ENCODE measurements around the gene CD74. TPM values are rescaled to one million over a fixed set of nuclear protein-coding genes. Genes with fewer than 3 reads are reported as not detected.

Gene CD74
- polyA plus RNA-seq, 2 of the 4 experiments (the other 2 are of a cell fraction) = not detected

DNA sequence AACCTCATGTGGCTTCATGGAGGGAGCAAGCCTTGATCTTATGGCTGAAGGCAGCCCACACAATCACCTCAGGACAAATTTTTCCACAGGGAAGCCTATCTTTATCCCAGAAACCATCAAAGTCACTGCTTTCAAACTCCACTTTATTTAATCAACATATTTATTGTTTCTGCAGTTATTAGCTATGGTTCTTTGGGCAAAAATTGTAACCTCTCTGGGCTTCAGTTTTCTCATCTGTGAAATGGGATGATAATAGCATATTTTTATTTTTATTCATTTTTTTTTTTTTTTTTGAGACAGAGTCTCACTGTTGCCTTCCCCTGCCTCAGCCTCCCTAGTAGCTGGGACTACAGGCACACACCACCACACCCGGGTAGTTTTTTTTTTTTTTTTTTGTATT is 38.9 kb upstream of the CD74 start:
- FAIRE-seq (no peak), DNase-seq (ENCODE audit: low read depth in 1 of 2, low spot score in 1 of 2) (no peak), ATAC-seq (no peak)
- H3K27ac ChIP-seq = no peak overlapping the region
- H3K4me2 ChIP-seq = no peak overlapping the region
- no peak for TF ChIP-seq E2F6 (IDR thresholded peaks at IDR 0.05; ENCODE audit: borderline replicate concordance, low read depth)
- no peak for TF ChIP-seq ZFP36 (IDR thresholded peaks at IDR 0.05; ENCODE audit: borderline replicate concordance, partially characterized antibody)
- no peak for TF ChIP-seq RARB (CRISPR knock-in tag; IDR thresholded peaks at IDR 0.05)
- TF ChIP-seq HDAC2 (IDR thresholded peaks at IDR 0.05) = no peak
- TF ChIP-seq HES2 (IDR thresholded peaks at IDR 0.05) = no peak
- TF ChIP-seq TP53 (CRISPR knock-in tag; IDR thresholded peaks at IDR 0.05) = no peak
- TF ChIP-seq HOXA7 (CRISPR knock-in tag; IDR thresholded peaks at IDR 0.05) = no peak
- TF ChIP-seq NR3C1 (IDR thresholded peaks at IDR 0.05) = no peak
- no peak for TF ChIP-seq JUN (IDR thresholded peaks at IDR 0.05)
- TF ChIP-seq CEBPB (IDR thresholded peaks at IDR 0.05) = no peak
- TF ChIP-seq PHF8 (IDR thresholded peaks at IDR 0.05; ENCODE audit: borderline replicate concordance, low read depth) = no peak
- no peak for TF ChIP-seq ATOH8 (CRISPR knock-in tag; IDR thresholded peaks at IDR 0.05; ENCODE audit: low read depth)
- TF ChIP-seq SMC3 (IDR thresholded peaks at IDR 0.05) = no peak
- TF ChIP-seq, protein P1, sequence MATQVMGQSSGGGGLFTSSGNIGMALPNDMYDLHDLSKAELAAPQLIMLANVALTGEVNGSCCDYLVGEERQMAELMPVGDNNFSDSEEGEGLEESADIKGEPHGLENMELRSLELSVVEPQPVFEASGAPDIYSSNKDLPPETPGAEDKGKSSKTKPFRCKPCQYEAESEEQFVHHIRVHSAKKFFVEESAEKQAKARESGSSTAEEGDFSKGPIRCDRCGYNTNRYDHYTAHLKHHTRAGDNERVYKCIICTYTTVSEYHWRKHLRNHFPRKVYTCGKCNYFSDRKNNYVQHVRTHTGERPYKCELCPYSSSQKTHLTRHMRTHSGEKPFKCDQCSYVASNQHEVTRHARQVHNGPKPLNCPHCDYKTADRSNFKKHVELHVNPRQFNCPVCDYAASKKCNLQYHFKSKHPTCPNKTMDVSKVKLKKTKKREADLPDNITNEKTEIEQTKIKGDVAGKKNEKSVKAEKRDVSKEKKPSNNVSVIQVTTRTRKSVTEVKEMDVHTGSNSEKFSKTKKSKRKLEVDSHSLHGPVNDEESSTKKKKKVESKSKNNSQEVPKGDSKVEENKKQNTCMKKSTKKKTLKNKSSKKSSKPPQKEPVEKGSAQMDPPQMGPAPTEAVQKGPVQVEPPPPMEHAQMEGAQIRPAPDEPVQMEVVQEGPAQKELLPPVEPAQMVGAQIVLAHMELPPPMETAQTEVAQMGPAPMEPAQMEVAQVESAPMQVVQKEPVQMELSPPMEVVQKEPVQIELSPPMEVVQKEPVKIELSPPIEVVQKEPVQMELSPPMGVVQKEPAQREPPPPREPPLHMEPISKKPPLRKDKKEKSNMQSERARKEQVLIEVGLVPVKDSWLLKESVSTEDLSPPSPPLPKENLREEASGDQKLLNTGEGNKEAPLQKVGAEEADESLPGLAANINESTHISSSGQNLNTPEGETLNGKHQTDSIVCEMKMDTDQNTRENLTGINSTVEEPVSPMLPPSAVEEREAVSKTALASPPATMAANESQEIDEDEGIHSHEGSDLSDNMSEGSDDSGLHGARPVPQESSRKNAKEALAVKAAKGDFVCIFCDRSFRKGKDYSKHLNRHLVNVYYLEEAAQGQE (IDR thresholded peaks at IDR 0.05) = no peak
- peaks cover 16% of the 10 kb centered on the region for H3K4me1 ChIP-seq
- CTCF ChIA-PET = interaction anchor here (0.6 to 5.1 kb wide), 6 partner anchors 8 to 109 kb away, joined by 3 to 32 read pairs (median 20); no protein-coding TSS in a partner anchor
- no peak overlapping the region for H3K4me3 ChIP-seq
- POLR2A ChIA-PET = interaction anchor here (0.7 kb wide), 2 partner anchors 307 to 630 kb away, joined by 3 read pairs; partner anchors contain the start of gene DCTN4
- H3K9me3 ChIP-seq = peaks cover 5% of the 10 kb centered on the region; the same call in 2 of the 3 replicates
- 85% methylated on average over 1 of the region's 1 CpG for WGBS (ENCODE audit: missing lambda C conversion rate)

DNA sequence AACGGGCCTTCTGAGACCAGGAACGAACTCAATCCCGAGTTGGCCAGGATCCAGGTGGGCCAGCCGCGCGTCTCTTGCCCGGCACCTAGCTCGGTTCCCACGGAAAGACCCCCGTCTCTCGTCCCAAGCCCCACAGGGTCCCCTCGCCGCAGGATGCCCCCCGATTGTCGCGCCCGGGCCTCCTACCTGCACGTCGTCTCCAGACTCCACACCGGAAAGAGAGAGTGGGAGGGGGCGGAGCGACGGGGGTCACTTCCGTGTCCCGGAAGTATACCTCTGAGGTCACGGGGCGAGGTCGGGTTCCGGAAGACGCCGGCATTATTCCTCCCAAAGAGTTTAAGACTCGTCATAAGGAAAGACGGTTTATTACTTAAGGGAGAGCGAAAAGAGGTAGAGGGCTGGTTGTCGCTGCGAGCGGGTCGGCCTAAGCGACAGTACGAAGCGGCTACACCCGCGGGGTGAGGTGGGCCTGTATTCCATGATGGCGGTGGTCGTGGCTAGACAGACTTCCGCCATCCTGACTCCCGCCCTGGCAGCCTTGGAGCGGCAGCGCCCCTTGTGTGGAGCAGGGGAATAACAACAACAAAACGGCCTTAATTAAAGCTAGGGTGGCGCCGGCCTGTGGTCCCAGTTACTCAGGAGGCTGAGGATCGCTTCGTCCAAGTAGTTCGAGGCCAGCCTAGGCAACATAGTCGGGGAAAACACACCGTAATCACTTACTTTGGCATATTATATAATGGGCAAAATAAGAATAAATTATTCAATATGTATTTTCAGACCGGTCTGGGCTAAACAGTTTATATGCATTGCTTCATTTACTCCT is 37.0 kb upstream of the CD74 start, which contains the start of gene RPS14:
Gene RPS14, minus strand, starts transcription at position 223 of the 823 bp plus-strand sequence. CDS start 2,006 bp downstream, outside the sequence.
- ATAC-seq = peak; percentile 95
- CTCF ChIA-PET = interaction anchor here (0.6 to 5.1 kb wide), 32 partner anchors 8 to 728 kb away, joined by 3 to 32 read pairs (median 4); no protein-coding TSS in a partner anchor
- peak; percentile 69; the same call in 1 of the 2 replicates for TF ChIP-seq CHD4 (IDR thresholded peaks at IDR 0.05; ENCODE audit: borderline replicate concordance)
- TF ChIP-seq MYC (IDR thresholded peaks at IDR 0.05; ENCODE audit: borderline replicate concordance, low read length) = peak; percentile 98
- peak; percentile 81 for TF ChIP-seq POLR2A (IDR thresholded peaks at IDR 0.05; ENCODE audit: low read length)
- TF ChIP-seq, protein P2, sequence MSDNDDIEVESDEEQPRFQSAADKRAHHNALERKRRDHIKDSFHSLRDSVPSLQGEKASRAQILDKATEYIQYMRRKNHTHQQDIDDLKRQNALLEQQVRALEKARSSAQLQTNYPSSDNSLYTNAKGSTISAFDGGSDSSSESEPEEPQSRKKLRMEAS (IDR thresholded peaks at IDR 0.05) = peak; percentile 99
- TF ChIP-seq FOXS1 (CRISPR knock-in tag; IDR thresholded peaks at IDR 0.05) = peak; percentile 91
- no peak for TF ChIP-seq BHLHE40 (IDR thresholded peaks at IDR 0.05; ENCODE audit: low read depth, low read length)
- TF ChIP-seq NR3C1 (IDR thresholded peaks at IDR 0.05) = no peak
- TF ChIP-seq POLR2AphosphoS2 (conservative IDR thresholded peaks at IDR 0.05; ENCODE audit: low read length) = no peak
- no peak for TF ChIP-seq MAFK (IDR thresholded peaks at IDR 0.05; ENCODE audit: partially characterized antibody)
- TF ChIP-seq, protein P3, sequence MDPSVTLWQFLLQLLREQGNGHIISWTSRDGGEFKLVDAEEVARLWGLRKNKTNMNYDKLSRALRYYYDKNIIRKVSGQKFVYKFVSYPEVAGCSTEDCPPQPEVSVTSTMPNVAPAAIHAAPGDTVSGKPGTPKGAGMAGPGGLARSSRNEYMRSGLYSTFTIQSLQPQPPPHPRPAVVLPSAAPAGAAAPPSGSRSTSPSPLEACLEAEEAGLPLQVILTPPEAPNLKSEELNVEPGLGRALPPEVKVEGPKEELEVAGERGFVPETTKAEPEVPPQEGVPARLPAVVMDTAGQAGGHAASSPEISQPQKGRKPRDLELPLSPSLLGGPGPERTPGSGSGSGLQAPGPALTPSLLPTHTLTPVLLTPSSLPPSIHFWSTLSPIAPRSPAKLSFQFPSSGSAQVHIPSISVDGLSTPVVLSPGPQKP (IDR thresholded peaks at IDR 0.05; ENCODE audit: low read depth, low read length) = no peak
- peak; percentile 81; the same call in 1 of the 2 replicates for TF ChIP-seq HOXB5 (CRISPR knock-in tag; IDR thresholded peaks at IDR 0.05)
- TF ChIP-seq RCOR1 (IDR thresholded peaks at IDR 0.05; ENCODE audit: low read depth, low read length) = peak; percentile 95
- TF ChIP-seq NFE2L2 (conservative IDR thresholded peaks at IDR 0.05; ENCODE audit: low read length) = no peak
- no peak for TF ChIP-seq CEBPB (IDR thresholded peaks at IDR 0.05)
- peak; percentile 92 for TF ChIP-seq PHF8 (IDR thresholded peaks at IDR 0.05; ENCODE audit: borderline replicate concordance, low read depth)
- no peak for TF ChIP-seq PBX3 (IDR thresholded peaks at IDR 0.05)
- no peak for TF ChIP-seq HES2 (IDR thresholded peaks at IDR 0.05)
- no peak for TF ChIP-seq ZFP36 (IDR thresholded peaks at IDR 0.05; ENCODE audit: borderline replicate concordance, partially characterized antibody)

More for the DNA sequence above, 37.0 kb upstream of the CD74 start, which contains the start of gene RPS14:
- peak within 1 kb of the TSS; percentile 78 for H3K4me3 ChIP-seq
- H3K9me3 ChIP-seq = peaks cover 5% of the 10 kb centered on the region; the same call in 2 of the 3 replicates
- peaks cover 33% of the 10 kb centered on the region for H3K4me1 ChIP-seq
- DNase-seq (ENCODE audit: low read depth in 1 of 2, low spot score in 1 of 2) = peak; percentile 96
- POLR2A ChIA-PET = interaction anchor here (0.5 to 1.2 kb wide), 22 partner anchors 11 to 329 kb away, joined by 3 to 6 read pairs (median 3); partner anchors contain the start of genes DCTN4, RBM22 and SMIM3
- peak within 1 kb of the TSS; percentile 98 for H3K4me2 ChIP-seq
- peak within 1 kb of the TSS; percentile 96 for H3K27ac ChIP-seq
- FAIRE-seq = no peak
- 5% methylated on average over 40 of the region's 58 CpGs for whole genome bisulfite sequencing (ENCODE audit: missing lambda C conversion rate)

All from A549 (cell line).